SIG-M5 treated with dmso at 0.1 percent for 504 hours (cell line): Measurements from ENCODE around the gene RAB11FIP4.

Source experiments
- DNase-seq: peaks from one replicate; lab custom pipeline; 2025; ENCODE audit not compliant: unreplicated experiment; lab: John Stamatoyannopoulos, UW

RAB11FIP4 gene

DNA sequence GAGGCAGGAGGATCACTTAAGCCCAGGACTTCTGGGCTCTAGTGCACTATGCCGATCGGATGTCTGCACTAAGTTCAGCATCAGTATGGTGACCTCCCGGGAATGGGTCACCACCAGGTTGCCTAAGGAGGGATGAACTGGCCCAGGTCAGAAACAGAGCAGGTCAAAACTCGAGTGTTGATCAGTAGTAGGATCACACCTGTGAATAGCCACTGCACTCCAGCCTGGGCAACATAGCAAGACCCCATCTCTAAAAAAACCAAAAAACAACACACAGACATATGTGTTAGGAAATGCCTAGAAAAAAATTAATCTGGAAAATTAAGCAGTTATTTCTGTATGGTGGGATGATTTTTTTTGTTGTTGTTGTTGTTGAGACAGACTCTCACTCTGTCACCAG, 127.0 kb downstream of the RAB11FIP4 start:
- DNase-seq, result no peak

GRCh38 chr17:31521632-31522283, 130.3 kb downstream of the RAB11FIP4 start:
- no peak for DNase-seq

- DNase-seq, result no peak
These were observed 130.9 kb downstream of the RAB11FIP4 start for GRCh38 chr17:31522284-31522931.

GRCh38 chr17:31522987-31523495, 131.6 kb downstream of the RAB11FIP4 start:
- DNase-seq, result no peak

- no peak for DNase-seq
These were observed 132.6 kb downstream of the RAB11FIP4 start for GRCh38 chr17:31523862-31524730.

GRCh38 chr17:31524926-31525800, 133.7 kb downstream of the RAB11FIP4 start:
- peak; percentile 59 for DNase-seq

GRCh38 chr17:31525801-31526549, 134.5 kb downstream of the RAB11FIP4 start:
- DNase-seq, result no peak

- no peak for DNase-seq
These were observed 136.1 kb downstream of the RAB11FIP4 start for GRCh38 chr17:31527606-31528005.

DNA sequence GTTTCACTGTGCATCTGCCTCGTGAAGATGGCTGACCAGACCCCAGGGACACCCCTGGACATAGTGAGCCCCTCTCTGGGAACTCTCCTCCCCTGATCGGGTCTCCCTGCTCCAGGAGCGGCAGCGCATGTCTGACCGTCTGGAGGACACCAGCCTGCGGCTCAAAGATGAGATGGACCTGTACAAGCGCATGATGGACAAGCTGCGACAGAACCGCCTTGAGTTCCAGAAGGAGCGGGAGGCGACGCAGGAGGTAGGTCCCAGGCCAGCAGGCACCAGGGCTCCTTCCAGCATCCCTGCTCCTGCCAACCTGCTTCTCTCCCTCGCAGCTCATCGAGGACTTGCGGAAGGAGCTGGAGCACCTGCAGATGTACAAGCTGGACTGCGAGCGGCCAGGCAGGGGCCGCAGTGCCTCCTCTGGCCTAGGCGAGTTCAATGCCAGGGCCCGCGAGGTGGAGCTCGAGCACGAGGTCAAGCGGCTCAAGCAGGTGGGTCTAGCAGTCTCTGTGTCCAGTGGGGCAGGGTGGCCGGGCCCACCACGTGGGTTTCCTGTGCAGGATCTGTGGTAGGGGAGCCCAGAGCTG, 136.9 kb downstream of the RAB11FIP4 start:
- no peak for DNase-seq

DNA sequence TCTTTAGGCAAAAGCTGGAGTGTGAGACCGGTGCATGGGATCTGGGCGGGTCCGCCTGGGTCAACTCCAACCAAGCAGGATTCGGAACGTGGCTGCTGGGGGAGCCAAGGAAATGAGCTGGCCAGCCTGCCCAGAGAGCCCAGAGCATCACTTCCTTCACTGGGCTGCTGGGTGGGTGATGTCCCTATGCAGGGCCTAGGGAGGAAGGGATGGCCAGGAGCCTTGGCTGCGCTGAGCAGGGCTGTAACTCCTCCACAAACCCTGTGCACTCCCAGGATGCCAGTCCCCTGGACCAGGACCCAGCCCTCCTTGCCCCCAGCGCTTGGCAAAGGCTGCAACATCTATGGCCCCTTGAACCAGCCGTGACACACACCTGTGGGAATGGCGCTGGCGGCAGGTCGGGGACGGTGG, 138.4 kb downstream of the RAB11FIP4 start:
- no peak for DNase-seq

GRCh38 chr17:31530391-31530985, 139.0 kb downstream of the RAB11FIP4 start:
- DNase-seq, result no peak

DNA sequence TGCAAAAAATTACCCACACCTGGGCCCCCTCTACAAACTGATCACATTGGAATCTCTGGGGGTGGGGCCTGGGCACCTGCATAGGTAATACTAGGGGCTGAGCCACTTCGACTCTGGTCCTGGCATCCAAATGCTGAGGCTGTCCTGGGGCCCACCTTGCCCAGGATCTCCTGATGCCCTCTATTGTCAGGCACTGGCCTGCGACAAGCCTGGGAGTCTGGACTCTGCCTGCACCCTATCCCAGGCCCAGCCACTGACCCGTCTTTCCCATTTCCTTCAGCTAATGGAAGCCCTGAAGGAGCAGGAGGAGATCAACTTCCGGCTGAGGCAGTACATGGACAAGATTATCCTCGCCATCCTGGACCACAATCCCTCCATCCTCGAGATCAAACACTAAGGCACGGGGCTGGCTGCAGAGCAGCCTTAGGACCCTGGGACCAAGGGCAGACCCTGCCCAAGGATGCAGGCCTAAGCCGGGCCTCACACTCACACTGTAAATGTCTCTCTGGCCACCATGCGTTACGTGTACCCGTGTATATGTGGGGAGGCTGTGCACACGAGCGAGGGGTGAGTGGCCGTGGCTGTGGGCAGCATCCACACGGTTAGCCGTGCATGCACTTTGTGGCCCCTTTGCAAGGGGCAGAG, 140.0 kb downstream of the RAB11FIP4 start:
- DNase-seq, result no peak

- no peak for DNase-seq
These were observed 140.6 kb downstream of the RAB11FIP4 start for GRCh38 chr17:31532081-31532480.

DNA sequence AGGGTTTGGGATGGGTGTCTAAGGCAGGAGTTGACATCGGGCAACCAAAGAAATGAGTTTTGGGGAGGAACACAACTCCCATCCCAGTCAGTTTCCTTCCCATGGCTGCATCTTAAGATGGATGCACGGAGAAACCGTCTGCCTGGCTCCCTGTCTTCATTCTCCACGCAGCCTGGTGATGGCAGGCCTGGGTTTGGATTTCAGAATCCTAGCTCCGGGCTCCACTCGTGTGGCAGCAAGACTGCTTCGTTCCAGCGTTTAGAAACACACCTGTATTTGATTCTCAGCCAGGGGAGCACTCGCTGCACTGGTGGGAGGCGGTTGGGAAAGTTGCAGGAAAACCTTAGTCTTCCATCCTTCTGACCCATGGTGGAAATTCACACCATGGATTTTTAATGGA, 141.1 kb downstream of the RAB11FIP4 start:
- DNase-seq, result no peak

- DNase-seq, result no peak
These were observed 142.2 kb downstream of the RAB11FIP4 start for GRCh38 chr17:31533546-31534155.

- no peak for DNase-seq
These were observed 142.9 kb downstream of the RAB11FIP4 start for GRCh38 chr17:31534223-31534888.

- DNase-seq, result no peak
These were observed 144.1 kb downstream of the RAB11FIP4 start for GRCh38 chr17:31535581-31535981.

- no peak for DNase-seq
These were observed 145.0 kb downstream of the RAB11FIP4 start for GRCh38 chr17:31536451-31536850.
